ENCODE data around the gene TBX10. TPM values are rescaled to one million over a fixed set of nuclear protein-coding genes. Genes with fewer than 3 reads are reported as not detected.

Gene TBX10
- total RNA-seq, 2 donors from 2014 or later: not detected

DNA sequence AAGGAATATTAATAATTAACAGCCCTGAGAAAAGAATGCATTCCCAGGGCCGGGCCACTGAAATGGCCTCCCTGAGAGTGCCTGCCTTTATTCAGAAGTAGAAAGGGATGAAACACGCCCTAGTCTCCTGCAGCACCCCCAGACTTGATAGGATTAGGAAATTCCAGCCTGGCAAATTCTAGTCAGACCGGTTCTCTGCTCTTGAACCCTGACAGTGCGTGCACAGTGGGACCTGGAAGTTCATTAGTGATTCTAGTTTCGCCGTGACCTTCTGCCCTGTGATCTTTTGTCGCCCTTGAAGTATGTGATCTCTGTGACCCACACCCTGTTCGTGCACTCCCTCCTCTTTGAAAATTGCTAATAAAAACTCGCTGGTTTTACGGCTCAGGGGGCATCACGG is 58.1 kb downstream of the TBX10 start:
- no peaks in the 10 kb centered on the region for H3K9me3 Mint-ChIP-seq

More for the DNA sequence above, 58.1 kb downstream of the TBX10 start:
- H3K27me3 Mint-ChIP-seq (ENCODE audit: insufficient read depth): peaks cover 6% of the 10 kb centered on the region
- Histone ChIP-seq H3K9ac (ENCODE audit: extremely low read depth, low read length, poor library complexity, severe bottlenecking) (no peak overlapping the region), H3K27ac (ENCODE audit: low read depth, low read length) (no peak overlapping the region), H3K27me3 (ENCODE audit: control insufficient read depth, insufficient read depth, low read length, poor library complexity, severe bottlenecking) (no peaks in the 10 kb centered on the region), H3K4me3 (ENCODE audit: low read length) (no peak overlapping the region), H3K4me1 (ENCODE audit: control insufficient read depth, insufficient read depth, low read length) (no peaks in the 10 kb centered on the region), H3K9me3 (ENCODE audit: control insufficient read depth, low read length) (no peaks in the 10 kb centered on the region), H3K36me3 (ENCODE audit: control insufficient read depth, insufficient read depth, low read length) (peaks cover 20% of the 10 kb centered on the region)
- TF ChIP-seq, protein P1, sequence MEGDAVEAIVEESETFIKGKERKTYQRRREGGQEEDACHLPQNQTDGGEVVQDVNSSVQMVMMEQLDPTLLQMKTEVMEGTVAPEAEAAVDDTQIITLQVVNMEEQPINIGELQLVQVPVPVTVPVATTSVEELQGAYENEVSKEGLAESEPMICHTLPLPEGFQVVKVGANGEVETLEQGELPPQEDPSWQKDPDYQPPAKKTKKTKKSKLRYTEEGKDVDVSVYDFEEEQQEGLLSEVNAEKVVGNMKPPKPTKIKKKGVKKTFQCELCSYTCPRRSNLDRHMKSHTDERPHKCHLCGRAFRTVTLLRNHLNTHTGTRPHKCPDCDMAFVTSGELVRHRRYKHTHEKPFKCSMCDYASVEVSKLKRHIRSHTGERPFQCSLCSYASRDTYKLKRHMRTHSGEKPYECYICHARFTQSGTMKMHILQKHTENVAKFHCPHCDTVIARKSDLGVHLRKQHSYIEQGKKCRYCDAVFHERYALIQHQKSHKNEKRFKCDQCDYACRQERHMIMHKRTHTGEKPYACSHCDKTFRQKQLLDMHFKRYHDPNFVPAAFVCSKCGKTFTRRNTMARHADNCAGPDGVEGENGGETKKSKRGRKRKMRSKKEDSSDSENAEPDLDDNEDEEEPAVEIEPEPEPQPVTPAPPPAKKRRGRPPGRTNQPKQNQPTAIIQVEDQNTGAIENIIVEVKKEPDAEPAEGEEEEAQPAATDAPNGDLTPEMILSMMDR (conservative IDR thresholded peaks at IDR 0.05): no peak
- H3K36me3 Mint-ChIP-seq (ENCODE audit: low read depth): peaks cover 22% of the 10 kb centered on the region
- peak overlapping the region; percentile 85 for H3K27ac Mint-ChIP-seq
- peak; percentile 87 for DNase-seq
- peaks cover 44% of the 10 kb centered on the region for H3K4me1 Mint-ChIP-seq
- peak overlapping the region; percentile 86 for H3K4me3 Mint-ChIP-seq
- WGBS, 2 experiments (ENCODE audit: insufficient coverage in 1 of 2, insufficient read length in 1 of 2): 61 to 67% methylated on average over 8 to 11 of the region's 11 CpGs

Other genes starting within 250 kb of the TBX10 start
- gene RAD9A, start 247.8 kb downstream of the TBX10 start, total RNA-seq: 10 to 100 TPM; 28.3 to 41.4 TPM
- gene PPP1CA, start 237.9 kb downstream of the TBX10 start, total RNA-seq: 100 to 1,000 TPM; 182 to 212 TPM
- gene TBC1D10C, start 235.7 kb downstream of the TBX10 start, total RNA-seq: under 1 TPM in 1 of 2 donors, not detected in 1; 0.20 TPM
- gene CARNS1, start 224.1 kb downstream of the TBX10 start, total RNA-seq: 1 to 10 TPM; 1.6 to 2.2 TPM
- gene RPS6KB2, start 211.3 kb downstream of the TBX10 start, total RNA-seq: 10 to 100 TPM; 47.0 to 51.8 TPM
- gene PTPRCAP, start 202.1 kb downstream of the TBX10 start, total RNA-seq: 1 to 10 TPM in 1 of 2 donors, not detected in 1; 2.1 TPM
- 100 to 1,000 TPM; 112 to 131 TPM for gene CORO1B, start 196.3 kb downstream of the TBX10 start, total RNA-seq
- not detected for gene GPR152, start 187.0 kb downstream of the TBX10 start, total RNA-seq
- not detected for gene CABP4, start 184.4 kb downstream of the TBX10 start, total RNA-seq
- gene TMEM134, start 170.5 kb downstream of the TBX10 start, total RNA-seq: 10 to 100 TPM; 67.4 to 87.8 TPM
- 10 to 100 TPM; 27.6 to 33.8 TPM for gene AIP, start 156.7 kb downstream of the TBX10 start, total RNA-seq
- gene PITPNM1, start 134.4 kb downstream of the TBX10 start, total RNA-seq: 100 to 1,000 TPM in 1 of 2 donors, 10 to 100 TPM in 1; 94.6 to 104 TPM
- 10 to 100 TPM; 30.6 to 47.6 TPM for gene CDK2AP2, start 131.6 kb downstream of the TBX10 start, total RNA-seq
- not detected for gene CABP2, start 116.3 kb downstream of the TBX10 start, total RNA-seq
- gene GSTP1, start 56.0 kb downstream of the TBX10 start, total RNA-seq: 1,000 to 10,000 TPM; 1,359 to 1,473 TPM
- 100 to 1,000 TPM; 135 to 160 TPM for gene NDUFV1, start 32.8 kb downstream of the TBX10 start, total RNA-seq
- 10 to 100 TPM in 1 of 2 donors, 1 to 10 TPM in 1; 9.5 to 13.1 TPM for gene NUDT8, start 9.8 kb downstream of the TBX10 start, total RNA-seq
- gene ACY3, start 11.0 kb upstream of the TBX10 start, total RNA-seq: under 1 TPM; 0.20 to 0.71 TPM
- not detected for gene ALDH3B2, start 34.9 kb upstream of the TBX10 start, total RNA-seq

Data from endodermal cell (in vitro differentiated cells).